Astrocyte (in vitro differentiated cells and primary cell): ENCODE measurements around the gene PDZD2.

ENCODE experiments used
- CTCF ChIP-seq: IDR thresholded peaks from 2 replicates; pipeline ENCODE4 v1.5.1; 2011; ENCODE audit warnings: low read depth, mild to moderate bottlenecking, inconsistent platforms, low read length, moderate library complexity; ENCODE audit not compliant: insufficient read depth
- EZH2 ChIP-seq: IDR thresholded peaks from 2 replicates; pipeline ENCODE4 v1.6.1; 2012; ENCODE audit warnings: mild to moderate bottlenecking, low read length, inconsistent platforms; ENCODE audit not compliant: insufficient read depth

GRCh38 chr5:32127711-32128110 lies 488.8 kb downstream of the PDZD2 start:
- TF ChIP-seq CTCF (no peak), EZH2 (no peak)
